ENCODE results near the gene OOSP2.
"Not testable (repeated sequence)": the region's sequence is repeated elsewhere in the genome, so short reads cannot be mapped to it uniquely, and the experiment has no call there.

The OOSP2 gene

DNA sequence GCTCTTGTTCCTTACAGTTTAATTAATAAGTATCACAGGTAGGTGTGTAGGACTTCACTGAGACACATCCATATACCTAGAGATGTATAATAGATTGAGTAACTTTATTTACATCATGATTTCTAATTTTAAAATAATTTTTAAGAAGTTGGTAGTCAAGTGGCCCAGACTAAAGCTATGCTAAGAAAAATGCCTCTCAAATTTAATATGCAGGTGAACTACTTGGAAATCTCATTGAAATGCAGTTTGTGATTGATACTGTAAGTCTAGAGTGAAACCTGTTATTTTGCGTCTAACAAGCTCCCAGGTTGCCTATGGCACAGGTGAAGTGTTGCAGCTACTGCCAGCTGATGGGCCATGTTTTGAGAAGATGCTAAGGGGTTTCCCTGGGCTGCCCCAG lies 23.3 kb upstream of the OOSP2 start, which contains the start of gene OOSP4B:
Gene OOSP4B (plus strand): TSS at position 301 of the 400 bp plus-strand sequence.
- H3K79me2 ChIP-seq (ENCODE audit: insufficient read depth, low read length) = no peaks in the 10 kb centered on the region
- H3F3A ChIP-seq (ENCODE audit: insufficient read depth, low read length) = no peaks in the 10 kb centered on the region
- no peaks in the 10 kb centered on the region for H4K20me1 ChIP-seq (ENCODE audit: insufficient read depth, low read length)
- H3K27me3 ChIP-seq (ENCODE audit: insufficient read depth, low read length) = no peaks in the 10 kb centered on the region
- no peaks in the 10 kb centered on the region for H3K9me3 ChIP-seq (ENCODE audit: low read length)
- H3K27ac ChIP-seq (ENCODE audit: low read depth, low read length, poor library complexity, severe bottlenecking) = no peak within 1 kb of the TSS
- no peaks in the 10 kb centered on the region for H3K4me1 ChIP-seq (ENCODE audit: insufficient read depth, low read length, severe bottlenecking)
- H3K9me2 ChIP-seq (ENCODE audit: low read depth, low read length) = no peaks in the 10 kb centered on the region
- H3K9ac ChIP-seq (ENCODE audit: low read length) = no peak within 1 kb of the TSS
- H3K36me3 ChIP-seq (ENCODE audit: insufficient read depth, low read length) = no peaks in the 10 kb centered on the region
- TF ChIP-seq, protein P1, sequence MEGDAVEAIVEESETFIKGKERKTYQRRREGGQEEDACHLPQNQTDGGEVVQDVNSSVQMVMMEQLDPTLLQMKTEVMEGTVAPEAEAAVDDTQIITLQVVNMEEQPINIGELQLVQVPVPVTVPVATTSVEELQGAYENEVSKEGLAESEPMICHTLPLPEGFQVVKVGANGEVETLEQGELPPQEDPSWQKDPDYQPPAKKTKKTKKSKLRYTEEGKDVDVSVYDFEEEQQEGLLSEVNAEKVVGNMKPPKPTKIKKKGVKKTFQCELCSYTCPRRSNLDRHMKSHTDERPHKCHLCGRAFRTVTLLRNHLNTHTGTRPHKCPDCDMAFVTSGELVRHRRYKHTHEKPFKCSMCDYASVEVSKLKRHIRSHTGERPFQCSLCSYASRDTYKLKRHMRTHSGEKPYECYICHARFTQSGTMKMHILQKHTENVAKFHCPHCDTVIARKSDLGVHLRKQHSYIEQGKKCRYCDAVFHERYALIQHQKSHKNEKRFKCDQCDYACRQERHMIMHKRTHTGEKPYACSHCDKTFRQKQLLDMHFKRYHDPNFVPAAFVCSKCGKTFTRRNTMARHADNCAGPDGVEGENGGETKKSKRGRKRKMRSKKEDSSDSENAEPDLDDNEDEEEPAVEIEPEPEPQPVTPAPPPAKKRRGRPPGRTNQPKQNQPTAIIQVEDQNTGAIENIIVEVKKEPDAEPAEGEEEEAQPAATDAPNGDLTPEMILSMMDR (IDR thresholded peaks at IDR 0.05; ENCODE audit: low read length) = no peak
- TF ChIP-seq EZH2 (IDR thresholded peaks at IDR 0.05; ENCODE audit: borderline replicate concordance, low read length) = no peak
- no peak within 1 kb of the TSS for H3K4me3 ChIP-seq (ENCODE audit: low read depth, low read length, poor library complexity, severe bottlenecking)
- H2AFZ ChIP-seq (ENCODE audit: low read length) = no peak within 1 kb of the TSS
- no peak within 1 kb of the TSS for H3K4me2 ChIP-seq (ENCODE audit: low read length)

DNA sequence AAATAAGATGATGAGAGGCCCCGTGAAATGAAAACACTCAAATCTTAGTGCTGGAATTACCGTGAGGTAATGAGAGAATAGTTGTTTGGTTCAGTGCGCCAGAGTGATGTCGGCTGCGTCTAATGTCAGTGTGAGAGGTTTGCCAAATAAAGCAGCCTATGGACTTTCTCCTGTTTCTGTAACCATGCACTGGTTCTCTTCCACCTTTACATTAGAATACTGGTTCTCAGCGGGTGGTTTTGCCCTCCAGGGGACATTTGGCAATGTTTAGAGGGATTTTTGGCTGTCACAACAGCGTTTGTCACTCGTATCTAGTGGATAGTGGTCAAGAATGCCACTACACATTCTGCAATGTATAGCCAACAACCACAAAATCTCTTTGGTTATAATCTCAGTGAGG lies 22.2 kb upstream of the OOSP2 start:
- Histone ChIP-seq H2AFZ (ENCODE audit: low read length) (no peak overlapping the region), H3K27me3 (ENCODE audit: insufficient read depth, low read length) (no peaks in the 10 kb centered on the region), H3K9ac (ENCODE audit: low read length) (no peak overlapping the region), H3K9me3 (ENCODE audit: low read length) (no peaks in the 10 kb centered on the region), H4K20me1 (ENCODE audit: insufficient read depth, low read length) (no peaks in the 10 kb centered on the region), H3K79me2 (ENCODE audit: insufficient read depth, low read length) (no peaks in the 10 kb centered on the region), H3K9me2 (ENCODE audit: low read depth, low read length) (no peaks in the 10 kb centered on the region), H3K36me3 (ENCODE audit: insufficient read depth, low read length) (no peaks in the 10 kb centered on the region), H3F3A (ENCODE audit: insufficient read depth, low read length) (no peaks in the 10 kb centered on the region), H3K27ac (ENCODE audit: low read depth, low read length, poor library complexity, severe bottlenecking) (no peak overlapping the region), H3K4me2 (ENCODE audit: low read length) (no peak overlapping the region), H3K4me1 (ENCODE audit: insufficient read depth, low read length, severe bottlenecking) (no peaks in the 10 kb centered on the region), H3K4me3 (ENCODE audit: low read depth, low read length, poor library complexity, severe bottlenecking) (no peak overlapping the region)
- TF ChIP-seq, protein P1 (IDR thresholded peaks at IDR 0.05; ENCODE audit: low read length) = no peak
- TF ChIP-seq EZH2 (IDR thresholded peaks at IDR 0.05; ENCODE audit: borderline replicate concordance, low read length) = no peak

DNA sequence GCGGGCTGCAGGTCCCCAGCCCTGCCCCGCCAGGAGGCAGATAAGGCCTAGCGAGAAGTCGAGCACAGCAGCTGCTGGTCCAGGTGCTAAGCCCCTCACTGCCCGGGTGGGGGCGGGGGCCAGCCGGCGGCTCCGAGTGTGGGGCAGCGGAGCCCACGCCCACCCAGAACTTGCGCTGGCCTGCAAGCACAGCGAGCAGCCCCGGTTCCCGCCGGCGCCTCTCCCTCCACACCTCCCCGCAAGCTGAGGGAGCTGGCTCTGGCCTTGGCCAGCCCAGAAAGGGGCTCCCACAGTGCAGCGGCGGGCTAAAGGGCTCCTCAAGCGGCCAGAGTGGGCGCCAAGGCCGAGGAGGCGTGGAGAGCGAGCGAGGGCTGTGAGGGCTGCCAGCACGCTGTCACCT lies 19.8 kb upstream of the OOSP2 start:
- not testable (repeated sequence) for H3K79me2 ChIP-seq (ENCODE audit: insufficient read depth, low read length); H3F3A ChIP-seq (ENCODE audit: insufficient read depth, low read length); H4K20me1 ChIP-seq (ENCODE audit: insufficient read depth, low read length); H3K9me3 ChIP-seq (ENCODE audit: low read length); H3K4me2 ChIP-seq (ENCODE audit: low read length); H3K27me3 ChIP-seq (ENCODE audit: insufficient read depth, low read length); H2AFZ ChIP-seq (ENCODE audit: low read length); H3K27ac ChIP-seq (ENCODE audit: low read depth, low read length, poor library complexity, severe bottlenecking); H3K4me3 ChIP-seq (ENCODE audit: low read depth, low read length, poor library complexity, severe bottlenecking); H3K36me3 ChIP-seq (ENCODE audit: insufficient read depth, low read length); H3K9ac ChIP-seq (ENCODE audit: low read length); H3K9me2 ChIP-seq (ENCODE audit: low read depth, low read length); H3K4me1 ChIP-seq (ENCODE audit: insufficient read depth, low read length, severe bottlenecking)

GRCh38 chr11:60029015-60029632 lies 11.1 kb upstream of the OOSP2 start:
- H3K4me3 ChIP-seq (ENCODE audit: low read depth, low read length, poor library complexity, severe bottlenecking) = no peak overlapping the region
- no peak overlapping the region for H3K27ac ChIP-seq (ENCODE audit: low read depth, low read length, poor library complexity, severe bottlenecking)
- TF ChIP-seq, protein P1 (IDR thresholded peaks at IDR 0.05; ENCODE audit: low read length) = no peak
- TF ChIP-seq EZH2 (IDR thresholded peaks at IDR 0.05; ENCODE audit: borderline replicate concordance, low read length) = no peak
- no peaks in the 10 kb centered on the region for H3F3A ChIP-seq (ENCODE audit: insufficient read depth, low read length)
- H3K27me3 ChIP-seq (ENCODE audit: insufficient read depth, low read length) = no peaks in the 10 kb centered on the region
- H3K4me2 ChIP-seq (ENCODE audit: low read length) = no peak overlapping the region
- H3K9me2 ChIP-seq (ENCODE audit: low read depth, low read length) = no peaks in the 10 kb centered on the region
- H3K9me3 ChIP-seq (ENCODE audit: low read length) = no peaks in the 10 kb centered on the region
- no peaks in the 10 kb centered on the region for H3K36me3 ChIP-seq (ENCODE audit: insufficient read depth, low read length)
- H4K20me1 ChIP-seq (ENCODE audit: insufficient read depth, low read length) = no peaks in the 10 kb centered on the region
- no peak overlapping the region for H3K9ac ChIP-seq (ENCODE audit: low read length)
- no peaks in the 10 kb centered on the region for H3K79me2 ChIP-seq (ENCODE audit: insufficient read depth, low read length)
- H3K4me1 ChIP-seq (ENCODE audit: insufficient read depth, low read length, severe bottlenecking) = no peaks in the 10 kb centered on the region
- H2AFZ ChIP-seq (ENCODE audit: low read length) = no peak overlapping the region

GRCh38 chr11:60050422-60050821 lies 10.2 kb downstream of the OOSP2 start:
- H3K79me2 ChIP-seq (ENCODE audit: insufficient read depth, low read length); H3K9ac ChIP-seq (ENCODE audit: low read length): not testable (repeated sequence)

More at GRCh38 chr11:60050422-60050821, 10.2 kb downstream of the OOSP2 start:
- H3K9me3 ChIP-seq (ENCODE audit: low read length); H3K4me1 ChIP-seq (ENCODE audit: insufficient read depth, low read length, severe bottlenecking); H3K4me2 ChIP-seq (ENCODE audit: low read length); H3K36me3 ChIP-seq (ENCODE audit: insufficient read depth, low read length); H2AFZ ChIP-seq (ENCODE audit: low read length); H3K9me2 ChIP-seq (ENCODE audit: low read depth, low read length); H3K27ac ChIP-seq (ENCODE audit: low read depth, low read length, poor library complexity, severe bottlenecking); H3K27me3 ChIP-seq (ENCODE audit: insufficient read depth, low read length); H3F3A ChIP-seq (ENCODE audit: insufficient read depth, low read length); H4K20me1 ChIP-seq (ENCODE audit: insufficient read depth, low read length); H3K4me3 ChIP-seq (ENCODE audit: low read depth, low read length, poor library complexity, severe bottlenecking): not testable (repeated sequence)

All from OCI-LY1 (cell line).